Measurements from ENCODE around the gene ZNF580. TPM values are rescaled to one million over a fixed set of nuclear protein-coding genes. Genes with fewer than 3 reads are reported as not detected.

ZNF580 gene
- total RNA-seq, 2 experiments from 2014 or later: 56.6 to 59.8 TPM

DNA sequence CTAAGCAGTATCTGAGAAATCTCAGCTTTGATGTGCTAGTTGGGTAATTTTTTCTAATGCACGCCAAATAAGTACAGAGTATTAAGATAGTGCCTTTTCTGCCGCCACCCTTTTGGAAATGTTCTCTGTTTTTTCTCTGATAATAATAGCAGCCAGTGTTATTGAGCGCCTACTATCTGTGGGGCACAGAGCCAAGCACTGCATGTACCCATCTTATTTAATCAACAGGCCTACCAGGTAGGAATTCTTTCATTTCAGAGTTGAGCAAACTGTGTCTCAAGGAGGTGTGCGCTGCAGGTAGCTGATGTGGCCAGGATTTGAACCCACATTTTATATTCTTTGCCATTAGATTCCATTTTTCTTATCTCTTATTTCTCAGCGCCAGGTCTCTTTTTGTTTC, 35.6 kb downstream of the ZNF580 start:
- H3K27ac Mint-ChIP-seq: peak overlapping the region; percentile 15
- DNase-seq (no peak), ATAC-seq (ENCODE audit: low read depth) (no peak)
- no peaks in the 10 kb centered on the region for H3K27me3 Mint-ChIP-seq
- POLR2A ChIA-PET: no interaction called here
- peaks cover 31% of the 10 kb centered on the region for H3K4me1 Mint-ChIP-seq
- no peaks in the 10 kb centered on the region for H3K9me3 Mint-ChIP-seq
- peaks cover 10% of the 10 kb centered on the region for H3K36me3 Mint-ChIP-seq
- peak overlapping the region; percentile 99 for H3K4me3 Mint-ChIP-seq

DNA sequence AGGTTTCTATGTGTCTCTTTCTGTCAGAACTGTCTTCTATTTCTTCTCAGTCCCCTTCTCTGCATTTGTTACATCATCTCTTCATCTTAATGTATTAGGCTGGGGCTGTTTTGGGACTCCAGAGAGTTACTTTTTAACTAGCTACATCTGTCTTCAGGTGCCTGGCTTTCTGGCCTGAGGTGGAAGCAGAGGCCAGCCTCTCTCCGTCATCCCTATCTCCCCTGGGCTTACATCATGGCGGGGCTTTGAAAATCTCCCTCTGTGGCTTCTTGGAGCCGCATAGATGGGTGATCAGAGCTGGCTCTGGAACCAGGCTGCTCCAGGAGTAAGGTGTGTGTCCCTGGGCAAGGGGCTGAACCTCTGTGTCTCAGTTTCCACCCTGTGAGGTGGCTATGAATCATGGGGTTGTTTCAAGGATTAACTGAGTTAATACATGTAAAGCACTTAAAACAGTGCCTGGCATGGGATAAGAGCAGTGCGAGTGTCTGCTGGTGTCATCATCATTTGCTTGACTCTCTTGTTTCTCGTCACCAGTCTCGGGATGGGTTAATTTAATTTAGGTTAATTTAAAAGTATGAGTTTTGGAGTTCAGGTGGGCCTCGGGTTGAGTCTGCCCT, 36.2 kb downstream of the ZNF580 start:
- peaks cover 10% of the 10 kb centered on the region for H3K36me3 Mint-ChIP-seq

DNA sequence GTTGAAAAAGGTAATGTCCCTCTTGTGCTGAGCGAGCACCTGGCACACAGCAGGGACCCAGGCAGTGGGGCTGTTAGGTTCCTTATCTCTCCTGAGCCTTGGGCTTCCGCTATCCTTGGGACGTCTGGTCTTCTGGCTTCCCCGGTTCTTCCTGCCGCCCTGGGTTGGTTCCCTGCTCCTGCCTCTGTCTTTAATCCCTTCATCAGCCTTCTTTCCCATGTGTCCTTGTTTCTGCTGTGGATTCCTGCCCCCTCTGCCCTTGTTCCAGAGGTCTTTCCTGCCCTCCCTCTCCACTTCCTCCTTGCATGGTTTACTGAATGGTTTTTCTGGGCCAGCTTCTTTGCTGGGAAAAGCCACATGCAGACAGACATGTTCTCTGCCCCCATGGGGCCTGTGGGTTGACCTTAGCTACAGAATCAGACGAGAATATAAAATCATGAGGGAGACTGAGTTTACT, 36.8 kb downstream of the ZNF580 start:
- ATAC-seq (ENCODE audit: low read depth): no peak
- Mint-ChIP-seq H3K27me3 (no peaks in the 10 kb centered on the region), H3K27ac (peak overlapping the region; percentile 59), H3K4me1 (peaks cover 31% of the 10 kb centered on the region), H3K4me3 (peak overlapping the region; percentile 99), H3K9me3 (no peaks in the 10 kb centered on the region), H3K36me3 (peaks cover 10% of the 10 kb centered on the region)
- DNase-seq: no peak
- POLR2A ChIA-PET: no interaction called here

More for the DNA sequence above, 36.2 kb downstream of the ZNF580 start:
- Mint-ChIP-seq H3K4me3 (peak overlapping the region; percentile 99), H3K4me1 (peaks cover 31% of the 10 kb centered on the region), H3K27me3 (no peaks in the 10 kb centered on the region), H3K9me3 (no peaks in the 10 kb centered on the region), H3K27ac (peak overlapping the region; percentile 15)
- DNase-seq (no peak), ATAC-seq (ENCODE audit: low read depth) (no peak)
- POLR2A ChIA-PET: no interaction called here

DNA sequence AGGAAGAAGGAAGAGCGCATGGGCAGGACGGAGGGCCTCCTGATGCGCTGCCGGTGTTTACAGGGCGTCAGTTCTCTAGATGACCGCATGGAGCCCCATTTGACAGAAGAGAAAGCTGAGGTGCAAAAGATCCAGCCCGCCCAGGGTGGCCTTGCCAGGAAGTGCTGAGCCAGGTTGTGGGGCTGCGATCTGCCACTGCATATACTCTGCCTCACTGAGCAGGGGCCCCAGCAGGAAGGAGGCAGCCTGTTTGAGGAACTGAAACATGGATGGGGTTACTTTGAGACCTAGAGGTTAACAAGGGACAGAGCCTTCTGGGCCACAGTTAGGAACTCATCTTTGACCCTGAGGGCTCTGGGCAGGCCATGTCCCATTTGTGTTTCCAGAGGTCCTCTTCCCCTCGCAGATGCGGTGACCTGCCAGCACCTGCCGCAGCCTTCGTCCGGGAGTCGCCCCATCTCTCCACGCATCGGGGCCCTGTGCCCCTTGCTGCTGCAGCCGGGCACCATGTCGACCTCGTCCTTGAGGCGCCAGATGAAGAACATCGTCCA, 37.4 kb downstream of the ZNF580 start:
- H3K27ac Mint-ChIP-seq: peak overlapping the region; percentile 59
- no peaks in the 10 kb centered on the region for H3K9me3 Mint-ChIP-seq
- H3K4me3 Mint-ChIP-seq: peak overlapping the region; percentile 3
- POLR2A ChIA-PET: no interaction called here
- H3K27me3 Mint-ChIP-seq: no peaks in the 10 kb centered on the region
- DNase-seq: no peak
- no peak for ATAC-seq (ENCODE audit: low read depth)
- peaks cover 10% of the 10 kb centered on the region for H3K36me3 Mint-ChIP-seq
- H3K4me1 Mint-ChIP-seq: peaks cover 31% of the 10 kb centered on the region

DNA sequence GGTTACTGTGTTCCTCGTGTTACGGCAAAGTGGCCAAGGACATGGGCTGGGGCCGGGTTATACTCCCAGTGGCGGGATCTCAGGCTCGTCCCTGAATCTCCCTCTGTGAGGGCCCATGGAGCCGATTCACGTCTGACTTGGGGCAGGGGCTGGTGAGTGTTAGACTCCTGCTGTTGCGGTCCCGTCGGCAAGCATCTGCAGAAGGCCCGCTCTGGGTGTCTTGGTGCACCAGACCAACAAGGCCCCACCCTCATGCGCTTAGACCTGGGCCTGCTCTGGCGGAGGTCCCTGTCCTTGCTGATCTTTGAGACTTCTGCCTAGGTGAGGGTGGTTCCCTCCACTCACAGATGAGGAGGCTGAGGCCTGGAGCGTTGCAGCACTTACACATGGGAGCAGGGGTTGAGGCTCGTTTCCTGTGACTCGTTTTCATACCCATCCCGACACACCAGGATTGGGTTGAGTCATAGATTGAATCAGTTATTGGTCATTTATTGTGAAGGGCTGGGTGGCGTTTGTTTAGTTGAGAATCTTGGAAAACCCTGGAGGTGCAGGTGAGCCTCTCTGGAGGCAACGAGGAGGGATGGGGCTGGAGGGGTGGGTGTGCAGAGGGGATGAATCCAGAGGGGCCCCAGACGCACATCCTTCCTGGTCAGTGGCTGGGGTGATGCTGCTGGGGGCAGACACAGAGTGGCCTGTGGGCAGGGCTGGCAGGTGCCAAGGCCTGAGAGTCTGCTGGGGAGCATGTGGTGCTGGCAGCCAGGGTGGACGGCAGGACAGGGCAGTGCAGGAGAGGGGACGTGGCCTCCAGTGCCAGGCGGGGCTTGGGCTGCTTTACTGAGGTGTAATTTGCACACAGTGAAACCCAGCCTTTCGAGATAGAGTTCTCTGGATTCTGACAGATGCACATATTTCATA, 38.8 kb downstream of the ZNF580 start:
- POLR2A ChIA-PET: no interaction called here

DNA sequence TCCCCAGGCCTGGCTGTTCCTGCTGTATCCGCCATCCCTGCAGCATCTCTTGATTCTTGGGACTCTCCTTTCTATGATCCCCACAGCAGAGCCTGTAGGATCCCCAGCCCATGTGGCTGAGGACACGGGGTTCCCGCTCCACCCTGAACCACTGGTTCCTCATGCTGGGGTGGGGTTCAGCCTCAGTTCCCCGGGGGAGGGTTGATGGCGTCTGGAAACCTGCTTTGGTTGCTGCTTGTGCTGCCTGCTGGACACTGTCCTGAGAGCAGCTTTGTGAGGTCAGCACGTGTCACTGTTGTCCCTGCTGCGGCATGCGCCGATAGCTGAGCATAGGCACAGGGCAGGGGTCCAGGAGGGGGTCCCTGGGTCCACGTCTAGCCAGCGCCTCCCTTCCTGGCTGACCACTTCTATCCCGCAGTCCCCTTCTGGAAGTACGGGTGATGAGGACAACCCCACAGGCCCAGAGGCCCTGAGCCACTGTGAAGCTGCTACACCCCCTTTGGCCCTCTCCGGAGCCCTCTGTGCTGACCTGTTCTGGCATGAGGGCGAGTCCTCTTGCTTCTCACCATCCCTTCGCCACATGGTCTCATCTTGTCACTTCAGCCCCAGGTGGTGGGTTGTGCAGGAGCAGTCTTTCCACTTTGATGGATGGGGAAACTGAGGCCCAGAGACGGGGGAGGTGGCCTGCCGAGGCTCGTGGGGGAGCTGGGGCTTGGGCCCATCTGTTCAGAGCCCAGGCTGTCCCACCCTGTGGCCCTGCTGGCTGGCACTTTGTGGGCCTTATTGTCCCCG, 39.7 kb downstream of the ZNF580 start:
- Mint-ChIP-seq H3K36me3 (peaks cover 9% of the 10 kb centered on the region), H3K4me3 (no peak overlapping the region), H3K4me1 (peaks cover 26% of the 10 kb centered on the region), H3K9me3 (no peaks in the 10 kb centered on the region), H3K27ac (no peak overlapping the region), H3K27me3 (no peaks in the 10 kb centered on the region)
- POLR2A ChIA-PET: no interaction called here
- DNase-seq: no peak
- ATAC-seq (ENCODE audit: low read depth): no peak

More for the DNA sequence above, 38.8 kb downstream of the ZNF580 start:
- DNase-seq (no peak), ATAC-seq (ENCODE audit: low read depth) (no peak)
- peaks cover 10% of the 10 kb centered on the region for H3K36me3 Mint-ChIP-seq
- H3K27ac Mint-ChIP-seq: no peak overlapping the region
- H3K27me3 Mint-ChIP-seq: no peaks in the 10 kb centered on the region
- no peaks in the 10 kb centered on the region for H3K9me3 Mint-ChIP-seq
- H3K4me1 Mint-ChIP-seq: peaks cover 27% of the 10 kb centered on the region
- no peak overlapping the region for H3K4me3 Mint-ChIP-seq

DNA sequence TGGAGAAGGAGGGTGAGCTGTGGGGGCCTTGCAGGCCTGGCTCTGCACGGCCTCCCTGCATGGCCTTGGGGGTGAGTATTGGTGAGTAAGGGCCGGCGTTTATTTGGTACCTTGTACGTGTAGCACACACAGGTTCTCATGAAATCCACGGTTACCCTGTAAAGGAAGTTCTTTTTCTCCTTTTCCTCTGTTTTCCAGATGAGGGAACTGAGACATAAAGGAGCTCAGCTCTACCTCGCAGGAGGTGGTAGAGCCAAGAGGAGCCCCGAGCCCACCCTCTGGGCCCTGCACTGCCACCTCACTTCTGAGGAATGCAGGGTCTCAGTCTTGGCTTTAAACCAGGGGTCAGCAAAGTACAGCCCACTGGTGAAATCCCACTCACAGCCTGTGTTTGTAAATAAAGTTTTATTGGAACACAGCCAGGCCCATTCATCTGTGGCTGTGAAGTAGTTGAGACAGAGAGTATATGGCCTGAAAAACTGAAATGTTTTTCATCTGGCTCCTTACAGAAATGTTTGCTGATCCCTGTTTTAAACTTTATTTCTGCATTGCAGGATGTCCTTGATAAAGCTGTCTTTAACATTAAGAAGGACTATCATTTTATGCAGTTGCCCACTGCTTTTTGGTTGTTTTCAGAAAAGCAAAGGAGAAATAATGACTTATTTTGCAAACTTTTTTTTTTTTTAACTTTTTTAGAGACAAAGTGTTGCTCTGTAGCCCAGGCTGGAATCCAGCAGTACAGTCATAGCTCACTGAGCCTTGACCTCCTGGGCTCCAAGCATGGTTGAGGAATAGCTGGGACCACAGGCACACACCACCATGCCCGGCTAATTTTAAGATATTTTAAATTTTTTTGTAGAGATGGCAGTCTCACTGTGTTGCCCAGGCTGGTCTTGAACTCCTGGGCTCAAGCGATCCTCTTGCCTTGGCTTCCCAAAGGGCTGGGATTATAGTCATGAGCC, 40.6 kb downstream of the ZNF580 start:
- POLR2A ChIA-PET: no interaction called here

DNA sequence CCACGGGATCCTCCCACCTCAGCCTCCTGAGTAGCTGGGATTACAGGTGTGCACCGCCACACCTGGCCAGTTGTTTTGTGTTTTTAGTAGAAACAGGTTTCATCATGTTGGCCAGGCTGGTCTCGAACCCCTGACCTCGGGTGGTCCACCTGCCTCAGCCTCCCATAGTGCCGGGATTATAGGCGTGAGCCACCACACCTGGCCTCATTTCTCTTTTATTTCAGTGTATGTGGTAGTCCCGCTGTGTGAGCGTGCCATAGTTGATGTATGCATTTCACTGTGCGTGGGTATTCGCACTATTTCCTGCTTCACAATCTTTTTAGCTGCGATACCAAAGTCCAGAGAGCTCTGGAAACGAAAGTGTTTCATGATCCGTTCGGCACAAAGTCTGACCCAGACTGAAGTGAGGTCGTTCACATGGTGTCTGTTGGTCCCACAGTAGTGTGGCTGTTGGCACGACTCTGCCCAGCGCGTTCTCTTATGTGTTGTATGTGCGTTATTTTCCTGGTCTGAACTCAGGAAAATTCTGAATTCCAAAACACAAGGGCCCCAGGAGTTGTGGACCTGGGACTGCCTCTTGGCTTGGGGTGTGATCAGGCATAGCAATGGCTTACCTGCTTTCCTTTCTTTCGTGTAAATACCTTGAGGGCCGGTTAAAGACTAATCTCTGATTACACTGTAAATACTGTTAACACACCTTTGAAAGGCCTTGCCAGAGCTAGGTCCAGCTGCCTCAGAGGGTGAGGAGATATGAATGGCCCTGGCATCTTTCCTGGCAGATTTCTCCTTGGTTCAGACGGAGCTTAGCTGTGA, 42.9 kb downstream of the ZNF580 start:
- no peak for ATAC-seq (ENCODE audit: low read depth)
- Mint-ChIP-seq H3K27ac (no peak overlapping the region), H3K9me3 (no peaks in the 10 kb centered on the region), H3K4me1 (peaks cover 2% of the 10 kb centered on the region), H3K36me3 (peaks cover 6% of the 10 kb centered on the region), H3K27me3 (no peaks in the 10 kb centered on the region), H3K4me3 (no peak overlapping the region)
- no peak for DNase-seq
- POLR2A ChIA-PET: no interaction called here

More for the DNA sequence above, 40.6 kb downstream of the ZNF580 start:
- Mint-ChIP-seq H3K27me3 (no peaks in the 10 kb centered on the region), H3K4me3 (no peak overlapping the region), H3K9me3 (no peaks in the 10 kb centered on the region), H3K27ac (no peak overlapping the region), H3K36me3 (peaks cover 8% of the 10 kb centered on the region), H3K4me1 (peaks cover 22% of the 10 kb centered on the region)
- DNase-seq (no peak), ATAC-seq (ENCODE audit: low read depth) (no peak)

DNA sequence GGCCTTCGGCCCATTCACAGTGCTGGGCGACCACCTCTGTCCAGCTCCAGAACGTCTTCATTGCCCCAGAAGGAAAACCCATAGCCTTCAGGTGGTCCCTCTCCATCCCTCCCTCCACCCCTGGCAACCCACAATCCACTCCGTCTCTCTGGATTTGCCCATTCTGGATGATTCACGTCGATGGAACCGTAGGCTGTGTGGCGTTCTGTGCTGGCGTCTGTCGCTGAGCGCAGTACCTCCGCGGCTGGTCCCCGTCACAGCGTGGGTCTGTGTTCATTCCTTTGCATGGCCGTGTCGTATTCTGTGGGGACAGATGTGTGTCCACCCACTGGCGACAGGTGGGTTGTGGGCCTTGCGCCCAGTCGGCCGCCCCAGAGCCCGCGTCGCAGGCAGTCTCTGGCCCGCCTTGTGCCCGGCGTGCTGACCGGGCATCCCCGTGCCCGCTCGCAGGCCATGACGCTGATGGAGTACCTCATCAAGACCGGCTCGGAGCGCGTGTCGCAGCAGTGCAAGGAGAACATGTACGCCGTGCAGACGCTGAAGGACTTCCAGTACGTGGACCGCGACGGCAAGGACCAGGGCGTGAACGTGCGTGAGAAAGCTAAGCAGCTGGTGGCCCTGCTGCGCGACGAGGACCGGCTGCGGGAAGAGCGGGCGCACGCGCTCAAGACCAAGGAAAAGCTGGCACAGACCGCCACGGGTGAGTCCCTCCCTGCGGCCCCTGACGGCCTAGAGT, 44.3 kb downstream of the ZNF580 start:
- POLR2A ChIA-PET: no interaction called here
- no peak overlapping the region for H3K4me3 Mint-ChIP-seq
- DNase-seq (no peak), ATAC-seq (ENCODE audit: low read depth) (no peak)
- H3K27ac Mint-ChIP-seq: no peak overlapping the region
- no peaks in the 10 kb centered on the region for H3K9me3 Mint-ChIP-seq
- no peaks in the 10 kb centered on the region for H3K27me3 Mint-ChIP-seq
- H3K36me3 Mint-ChIP-seq: peaks cover 1% of the 10 kb centered on the region
- no peaks in the 10 kb centered on the region for H3K4me1 Mint-ChIP-seq

DNA sequence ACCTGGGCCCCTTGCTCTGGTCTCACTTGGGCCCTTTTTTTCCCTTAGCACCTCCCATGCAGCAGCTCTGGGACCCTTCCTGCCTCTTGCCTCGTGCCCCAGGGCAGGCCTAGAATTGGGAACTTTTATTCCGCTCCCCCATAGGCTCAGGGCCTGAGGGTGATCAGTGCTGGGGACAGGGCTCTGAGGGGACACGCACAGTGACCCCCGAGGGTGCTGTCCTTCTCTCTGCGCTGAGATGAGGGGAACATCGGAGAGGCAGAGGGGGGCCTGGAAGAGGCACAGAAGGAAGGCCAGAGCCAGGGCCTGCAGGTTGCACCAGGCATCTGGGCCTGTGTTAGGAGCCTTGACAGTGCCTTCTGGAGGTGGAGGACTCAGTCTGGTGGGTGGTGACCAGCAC, 45.0 kb downstream of the ZNF580 start:
- Mint-ChIP-seq H3K27me3 (no peaks in the 10 kb centered on the region), H3K9me3 (no peaks in the 10 kb centered on the region), H3K4me3 (no peak overlapping the region), H3K4me1 (no peaks in the 10 kb centered on the region), H3K36me3 (peaks cover 1% of the 10 kb centered on the region), H3K27ac (no peak overlapping the region)
- POLR2A ChIA-PET: no interaction called here
- DNase-seq (no peak), ATAC-seq (ENCODE audit: low read depth) (no peak)

DNA sequence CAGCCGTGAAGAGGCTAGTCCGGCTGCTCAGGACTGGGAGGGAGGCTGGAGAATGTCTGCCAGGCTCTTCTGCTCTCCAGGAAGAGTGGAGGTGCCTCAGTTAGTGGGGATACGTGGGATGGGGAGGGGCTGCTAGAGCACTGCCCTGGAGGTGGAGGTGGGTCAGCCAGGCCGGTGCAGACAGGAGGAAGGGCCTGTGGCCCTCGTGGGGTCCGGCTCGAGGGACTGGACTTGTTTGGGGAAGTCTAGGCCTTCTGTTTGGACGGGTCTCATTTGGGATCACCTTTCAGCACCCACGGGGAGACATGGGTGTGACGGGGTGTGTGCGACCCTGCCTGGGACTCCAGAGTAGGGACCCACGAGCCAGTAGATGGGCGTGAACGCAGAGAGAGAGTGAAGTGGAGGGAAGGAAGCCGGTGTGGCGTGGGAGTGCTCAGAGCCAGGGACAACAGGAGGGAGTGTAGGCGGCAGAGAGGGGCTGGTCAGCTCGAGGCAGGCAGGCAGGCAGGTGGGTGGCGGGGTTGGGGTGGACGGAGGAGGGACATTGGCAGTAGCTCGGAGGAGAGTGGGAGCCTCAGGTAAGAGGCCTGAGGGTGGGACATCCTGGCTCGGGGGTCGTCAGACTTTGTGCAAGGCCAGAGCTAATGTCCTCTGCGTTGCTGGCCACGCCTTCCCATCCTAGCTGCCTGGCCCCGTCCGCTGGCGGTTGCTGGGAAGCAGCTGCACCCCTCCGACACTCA, 45.7 kb downstream of the ZNF580 start:
- no peak overlapping the region for H3K27ac Mint-ChIP-seq
- no peaks in the 10 kb centered on the region for H3K9me3 Mint-ChIP-seq
- no peak overlapping the region for H3K4me3 Mint-ChIP-seq
- H3K4me1 Mint-ChIP-seq: no peaks in the 10 kb centered on the region
- no peak for DNase-seq
- no peak for ATAC-seq (ENCODE audit: low read depth)
- no peaks in the 10 kb centered on the region for H3K27me3 Mint-ChIP-seq
- POLR2A ChIA-PET: no interaction called here
- peaks cover 1% of the 10 kb centered on the region for H3K36me3 Mint-ChIP-seq

Measured in activated naive CD8-positive, alpha-beta T cell treated with anti-CD3 and anti-CD28 coated beads, Interleukin-2, amount 10 ng/mL, durations not matched to agents 7 days and 5 days (primary cell).